ENCODE measurements around the gene CEP57. TPM values are rescaled to one million over a fixed set of nuclear protein-coding genes. Genes with fewer than 3 reads are reported as not detected.

The CEP57 gene
- 10 to 100 TPM; 10.2 to 20.5 (median 16.9) TPM for total RNA-seq

DNA sequence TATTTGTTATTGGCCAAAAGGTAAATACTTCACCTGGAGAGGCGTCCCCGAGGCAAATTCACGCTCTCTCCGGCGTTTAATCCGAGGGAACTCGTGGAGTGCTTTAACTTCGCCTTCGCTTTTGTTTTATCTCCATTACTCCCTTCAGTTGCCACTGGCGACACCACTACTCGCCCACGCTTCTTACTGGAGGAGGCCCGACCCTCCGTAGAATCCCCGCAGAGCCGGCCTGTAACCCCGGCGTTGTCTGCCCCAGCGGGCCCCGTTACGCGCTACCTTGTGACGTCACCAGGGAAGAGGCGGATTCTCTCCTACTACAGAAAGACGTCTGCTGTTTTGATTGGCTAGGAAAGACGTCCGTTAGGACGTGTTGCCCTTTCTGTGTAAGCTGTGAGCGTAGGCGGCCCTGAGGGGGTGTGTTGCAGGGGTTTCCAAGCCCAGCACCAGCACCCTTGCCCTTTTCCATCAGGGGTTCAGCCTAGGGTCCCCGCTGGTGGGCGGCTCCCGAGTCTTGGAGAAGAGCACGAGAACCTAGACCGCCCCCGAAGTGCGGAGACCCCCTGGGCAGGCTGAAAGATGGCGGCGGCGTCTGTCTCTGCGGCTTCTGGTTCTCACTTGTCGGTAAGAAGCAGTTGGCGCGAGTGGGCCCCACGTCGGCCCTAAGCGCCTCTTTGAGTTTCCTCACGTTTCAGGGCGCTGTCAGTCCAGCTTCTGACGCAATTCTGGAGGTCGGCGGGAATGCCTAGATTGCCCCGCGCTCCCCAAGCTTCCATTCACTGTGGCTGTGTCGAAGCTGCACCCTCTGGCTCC is at the start of gene CEP57:
TSS of gene CEP57 (plus strand) at position 376 of the 810 bp plus-strand sequence. CDS start at position 577, 201 bp downstream.
- peak within 1 kb of the TSS; percentile 95 to 98 (median 96) for H3K27ac ChIP-seq
- H3K4me1 ChIP-seq = peaks cover 19 to 26% of the 10 kb centered on the region in 2 donors
- ATAC-seq (peak; percentile 89 to 92), DNase-seq (peak; percentile 93 to 96)
- H3K4me3 ChIP-seq = peak within 1 kb of the TSS; percentile 88 to 99 (median 96)
- peaks cover 0 to 26% of the 10 kb centered on the region in 2 donors for H3K36me3 ChIP-seq
- no peaks in the 10 kb centered on the region for H3K27me3 ChIP-seq
- no peaks in the 10 kb centered on the region for H3K9me3 ChIP-seq
- in situ Hi-C loops (cut with MboI; ENCODE audit: low sequenced_read_pairs in 4 of 4) (loop anchor here in 2 of 4 donors (25.0 kb wide), 1 partner anchor 1303 kb away; the partner anchor contains the start of genes ANKRD49 (in 2 of the 2) and MRE11 (in 2 of the 2)), intact Hi-C loops (cut with DNase I; ENCODE audit: low total_unique reads) (loop anchor here (2.0 to 5.0 kb wide), 2 partner anchors 46 to 132 kb away; partner anchors contain the start of gene MTMR2)
- TF ChIP-seq, protein P1, sequence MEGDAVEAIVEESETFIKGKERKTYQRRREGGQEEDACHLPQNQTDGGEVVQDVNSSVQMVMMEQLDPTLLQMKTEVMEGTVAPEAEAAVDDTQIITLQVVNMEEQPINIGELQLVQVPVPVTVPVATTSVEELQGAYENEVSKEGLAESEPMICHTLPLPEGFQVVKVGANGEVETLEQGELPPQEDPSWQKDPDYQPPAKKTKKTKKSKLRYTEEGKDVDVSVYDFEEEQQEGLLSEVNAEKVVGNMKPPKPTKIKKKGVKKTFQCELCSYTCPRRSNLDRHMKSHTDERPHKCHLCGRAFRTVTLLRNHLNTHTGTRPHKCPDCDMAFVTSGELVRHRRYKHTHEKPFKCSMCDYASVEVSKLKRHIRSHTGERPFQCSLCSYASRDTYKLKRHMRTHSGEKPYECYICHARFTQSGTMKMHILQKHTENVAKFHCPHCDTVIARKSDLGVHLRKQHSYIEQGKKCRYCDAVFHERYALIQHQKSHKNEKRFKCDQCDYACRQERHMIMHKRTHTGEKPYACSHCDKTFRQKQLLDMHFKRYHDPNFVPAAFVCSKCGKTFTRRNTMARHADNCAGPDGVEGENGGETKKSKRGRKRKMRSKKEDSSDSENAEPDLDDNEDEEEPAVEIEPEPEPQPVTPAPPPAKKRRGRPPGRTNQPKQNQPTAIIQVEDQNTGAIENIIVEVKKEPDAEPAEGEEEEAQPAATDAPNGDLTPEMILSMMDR (IDR thresholded peaks at IDR 0.05 in 4 of 5, conservative IDR thresholded peaks at IDR 0.05 in 1 of 5) = no peak
- TF ChIP-seq POLR2A (IDR thresholded peaks at IDR 0.05) = peak; percentile 50 to 59

DNA sequence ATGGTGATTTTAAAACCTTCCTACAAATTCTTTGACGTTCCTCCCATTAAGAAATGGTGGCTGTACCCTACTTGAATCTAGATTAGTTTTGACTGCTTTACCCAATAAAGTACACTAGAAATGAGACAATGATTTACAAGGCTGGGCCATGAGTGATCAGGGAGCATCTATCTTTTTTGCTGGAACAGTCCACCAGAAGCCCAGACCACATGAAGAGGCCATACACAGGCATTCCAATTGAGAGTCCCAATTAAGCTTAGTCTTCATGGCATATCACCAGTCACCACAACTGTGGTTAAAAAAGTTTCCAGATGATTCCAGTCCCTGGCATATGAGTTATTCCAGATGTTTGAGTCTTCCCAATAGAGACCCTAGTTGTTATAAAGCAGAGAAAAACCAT is 40.2 kb upstream of the CEP57 start:
- no peak for ATAC-seq
- no peaks in the 10 kb centered on the region for H3K4me1 ChIP-seq
- intact Hi-C loops (cut with DNase I; ENCODE audit: low total_unique reads) (no loop called here), in situ Hi-C loops (cut with MboI; ENCODE audit: low sequenced_read_pairs in 4 of 4) (loop anchor here in 1 of 4 donors (25.0 kb wide), 1 partner anchor 763 kb away; no protein-coding TSS in a partner anchor)
- no peak for DNase-seq
- no peak overlapping the region for H3K4me3 ChIP-seq
- no peaks in the 10 kb centered on the region for H3K27me3 ChIP-seq
- no peak for TF ChIP-seq POLR2A (IDR thresholded peaks at IDR 0.05)
- TF ChIP-seq, protein P1 (IDR thresholded peaks at IDR 0.05 in 4 of 5, conservative IDR thresholded peaks at IDR 0.05 in 1 of 5) = no peak
- no peak overlapping the region for H3K27ac ChIP-seq
- H3K9me3 ChIP-seq = no peaks in the 10 kb centered on the region
- H3K36me3 ChIP-seq = no peaks in the 10 kb centered on the region

DNA sequence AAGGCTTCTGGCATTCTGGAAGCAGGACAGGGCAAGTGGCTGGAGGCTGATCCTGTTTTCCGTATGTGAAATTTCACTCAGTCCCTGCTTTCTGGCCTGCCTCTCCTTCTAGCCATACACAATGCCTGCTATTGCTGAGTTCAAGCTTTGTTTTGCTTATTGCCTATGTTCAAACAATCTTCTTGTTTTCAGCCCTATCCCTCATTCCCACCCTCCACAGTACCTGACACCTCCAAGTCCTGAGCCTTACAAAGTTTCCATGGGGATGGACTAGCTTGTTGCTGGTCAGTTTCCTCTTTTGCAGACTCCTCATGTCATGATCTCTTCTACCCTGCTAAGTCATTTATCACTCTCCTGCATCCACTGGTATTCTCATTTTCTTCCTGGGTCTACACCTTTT is 38.8 kb upstream of the CEP57 start:
- no peak overlapping the region for H3K4me3 ChIP-seq
- no peaks in the 10 kb centered on the region for H3K27me3 ChIP-seq
- no peaks in the 10 kb centered on the region for H3K4me1 ChIP-seq
- no peak for TF ChIP-seq POLR2A (IDR thresholded peaks at IDR 0.05)
- TF ChIP-seq, protein P1 (IDR thresholded peaks at IDR 0.05 in 4 of 5, conservative IDR thresholded peaks at IDR 0.05 in 1 of 5) = no peak
- ATAC-seq = no peak
- no peak for DNase-seq
- H3K27ac ChIP-seq = no peak overlapping the region
- intact Hi-C loops (cut with DNase I; ENCODE audit: low total_unique reads) (no loop called here), in situ Hi-C loops (cut with MboI; ENCODE audit: low sequenced_read_pairs in 4 of 4) (loop anchor here in 1 of 4 donors (25.0 kb wide), 1 partner anchor 764 kb away; no protein-coding TSS in a partner anchor)
- H3K36me3 ChIP-seq = no peaks in the 10 kb centered on the region
- no peaks in the 10 kb centered on the region for H3K9me3 ChIP-seq

DNA sequence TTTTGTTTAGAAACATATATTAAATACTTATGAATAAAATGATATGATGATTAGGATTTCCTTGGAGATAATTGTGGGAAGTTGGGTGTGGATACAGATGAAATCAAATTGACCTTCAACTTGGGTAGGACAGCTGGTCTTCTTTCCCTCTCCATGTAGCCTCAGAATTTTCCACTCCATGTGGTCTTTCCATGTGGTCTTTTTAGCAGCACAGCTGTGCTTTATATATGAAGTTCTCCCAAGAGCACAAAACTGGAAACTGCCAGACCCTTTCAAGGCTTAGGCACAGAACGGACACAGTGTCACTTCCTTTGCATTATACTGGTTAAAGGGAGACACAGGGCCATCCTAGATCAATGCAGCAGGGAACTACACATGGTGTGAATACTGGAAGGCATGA is 29.4 kb upstream of the CEP57 start:
- no peaks in the 10 kb centered on the region for H3K36me3 ChIP-seq
- in situ Hi-C loops (cut with MboI; ENCODE audit: low sequenced_read_pairs in 4 of 4) (loop anchor here (5.0 to 25.0 kb wide), 5 partner anchors 599 to 774 kb away; partner anchors contain the start of gene SRSF8 (in 2 of the 4)), intact Hi-C loops (cut with DNase I; ENCODE audit: low total_unique reads) (no loop called here)
- no peak for TF ChIP-seq POLR2A (IDR thresholded peaks at IDR 0.05)
- TF ChIP-seq, protein P1 (IDR thresholded peaks at IDR 0.05 in 4 of 5, conservative IDR thresholded peaks at IDR 0.05 in 1 of 5) = no peak
- no peaks in the 10 kb centered on the region for H3K9me3 ChIP-seq
- no peak overlapping the region for H3K4me3 ChIP-seq
- no peaks in the 10 kb centered on the region for H3K4me1 ChIP-seq
- no peak for ATAC-seq
- H3K27ac ChIP-seq = no peak overlapping the region
- no peak for DNase-seq
- no peaks in the 10 kb centered on the region for H3K27me3 ChIP-seq
